GM19468 (cell line): Measurements from ENCODE around the gene MUC7.
"Not testable (repeated sequence)": the region's sequence is repeated elsewhere in the genome, so short reads cannot be mapped to it uniquely, and the experiment has no call there.

Experiments used
- ATAC-seq: cut with Tn5 transposase; IDR thresholded peaks from one replicate; pipeline ENCODE4 v1.9.1; 2021; ENCODE audit warnings: mild to moderate bottlenecking, moderate library complexity, moderate number of reproducible peaks; ENCODE audit not compliant: unreplicated experiment; ENCODE audit errors: extremely low read depth

Gene MUC7

GRCh38 chr4:70471897-70472296 lies at the start of gene MUC7:
Gene MUC7, plus strand, starts transcription at chr4:70472197. Its CDS starts 1,825 bp downstream, at chr4:70474022.
- no peak for ATAC-seq

GRCh38 chr4:70425306-70425705 lies 46.7 kb upstream of the MUC7 start:
- no peak for ATAC-seq

DNA sequence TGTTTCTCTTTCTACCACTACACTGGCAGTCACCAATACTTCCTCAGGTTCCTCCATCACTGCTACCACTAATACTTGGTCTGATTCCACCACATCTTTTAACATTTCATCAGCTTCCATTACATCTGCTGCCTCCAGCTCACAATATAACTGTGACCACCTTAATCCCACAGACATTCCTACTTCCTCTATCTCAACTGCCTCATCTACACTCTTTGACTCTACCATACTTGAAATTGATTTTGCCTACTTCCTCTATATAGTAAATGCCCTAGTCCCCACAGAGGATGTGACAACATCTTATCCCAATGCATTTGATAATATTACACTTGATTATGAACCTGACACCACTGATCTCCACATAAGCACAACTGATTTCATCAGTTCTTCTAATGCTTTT lies 45.2 kb upstream of the MUC7 start:
- ATAC-seq, result no peak

GRCh38 chr4:70437197-70437596 lies 34.8 kb upstream of the MUC7 start:
- no peak for ATAC-seq

- no peak for ATAC-seq
These were observed 29.5 kb upstream of the MUC7 start for GRCh38 chr4:70442474-70442873.

DNA sequence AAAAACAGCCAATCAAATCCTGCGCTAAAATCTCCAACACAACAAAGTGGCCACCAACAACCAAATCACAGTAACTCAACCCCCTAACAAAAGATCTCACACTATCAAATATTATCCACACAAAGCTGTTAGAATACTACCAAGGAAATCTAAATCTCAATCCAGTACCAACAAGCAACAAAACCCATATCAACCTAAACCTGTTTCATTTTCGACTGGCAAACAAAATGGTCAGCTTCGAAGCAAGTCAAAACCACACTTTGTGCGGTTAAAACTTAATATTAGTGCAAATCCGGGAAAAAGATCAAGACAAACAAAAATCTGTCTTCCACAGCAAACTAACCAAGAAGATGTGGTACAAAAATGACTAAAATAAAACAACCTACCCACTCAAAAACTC lies 28.7 kb upstream of the MUC7 start:
- ATAC-seq, result no peak

DNA sequence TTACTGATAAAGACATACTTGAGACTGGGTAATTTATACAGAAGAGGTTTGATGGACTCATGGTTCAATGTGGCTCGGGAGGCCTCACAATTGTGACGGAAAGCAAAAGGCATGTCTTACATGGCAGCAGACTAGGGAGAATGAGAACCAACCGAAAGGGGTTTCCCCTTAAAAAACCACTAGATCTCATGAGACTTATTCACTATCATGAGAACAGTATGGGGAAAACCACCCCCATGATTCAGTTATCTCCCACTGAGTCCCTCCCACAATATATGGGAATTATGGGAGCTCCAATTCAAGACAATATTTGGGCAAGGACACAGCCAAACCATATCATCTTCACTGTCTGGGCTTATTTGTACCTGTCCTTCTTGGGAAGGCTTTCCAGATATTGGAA lies 22.8 kb upstream of the MUC7 start:
- ATAC-seq, result no peak

- no peak for ATAC-seq
These were observed 19.1 kb upstream of the MUC7 start for GRCh38 chr4:70452946-70453345.

- ATAC-seq, result no peak
These were observed 8.7 kb upstream of the MUC7 start for GRCh38 chr4:70463335-70463734.

GRCh38 chr4:70473679-70474078 lies 1.7 kb downstream of the MUC7 start:
- no peak for ATAC-seq

DNA sequence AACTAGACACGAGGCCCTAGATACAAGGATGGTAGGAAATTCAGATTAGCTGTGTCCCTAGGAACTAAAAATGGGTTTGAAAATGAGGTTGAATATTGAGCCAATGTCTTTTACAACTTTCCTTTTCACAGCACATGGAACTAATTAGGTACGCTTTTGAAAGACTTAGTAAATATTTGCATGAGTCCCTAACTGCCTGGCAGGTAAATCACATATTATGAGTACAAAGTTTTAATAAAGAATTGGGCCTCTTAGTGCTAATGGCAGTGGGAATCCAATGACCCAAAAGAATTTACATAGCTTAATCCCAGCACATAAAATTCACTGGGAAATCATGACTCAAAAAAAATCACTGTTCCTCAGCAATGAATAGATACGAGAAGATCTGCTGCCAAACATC lies 16.8 kb downstream of the MUC7 start:
- no peak for ATAC-seq

GRCh38 chr4:70496231-70496630 lies 24.2 kb downstream of the MUC7 start:
- no peak for ATAC-seq

DNA sequence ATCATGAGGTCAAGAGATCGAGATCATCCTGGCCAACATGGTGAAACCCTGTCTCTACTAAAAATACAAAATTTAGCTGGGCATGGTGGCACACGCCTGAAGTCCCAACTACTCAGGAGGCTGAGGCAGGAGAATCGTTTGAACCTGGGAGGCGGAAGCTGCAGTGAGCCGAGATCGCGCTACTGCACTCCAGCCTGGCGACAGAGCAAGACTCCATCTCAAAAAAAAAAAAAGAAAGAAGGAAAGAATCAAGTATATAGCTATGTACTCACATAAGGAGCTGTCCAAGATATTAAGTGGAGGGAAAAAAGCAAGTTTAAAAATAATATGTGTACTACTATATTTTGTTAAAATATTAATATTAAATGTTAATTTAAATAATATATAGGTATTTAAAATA lies 29.8 kb downstream of the MUC7 start:
- ATAC-seq, result not testable (repeated sequence)

- no peak for ATAC-seq
These were observed 32.7 kb downstream of the MUC7 start for GRCh38 chr4:70504733-70505132.

- peak; percentile 78 for ATAC-seq
These were observed 33.3 kb downstream of the MUC7 start for GRCh38 chr4:70505151-70505748.

DNA sequence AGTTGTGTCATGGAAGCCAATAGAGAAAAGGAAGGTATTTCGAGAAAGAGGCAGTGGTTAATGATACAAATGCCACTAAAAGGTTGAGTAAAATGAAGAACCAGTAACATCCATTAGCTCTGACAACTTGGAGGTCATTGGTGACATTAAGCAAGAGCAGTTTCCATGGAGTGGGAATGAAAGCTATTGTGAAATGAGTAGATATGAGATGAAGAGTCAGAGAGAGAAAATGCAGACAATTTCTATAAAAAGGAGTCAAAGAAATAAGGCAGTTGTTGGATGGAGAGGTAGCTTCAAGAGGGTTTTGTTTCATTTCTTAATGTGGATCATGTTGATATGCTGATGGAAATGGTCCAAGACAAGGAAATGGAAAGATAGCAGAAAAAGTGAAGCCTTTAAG lies 36.8 kb downstream of the MUC7 start:
- ATAC-seq, result no peak

- ATAC-seq, result no peak
These were observed 39.4 kb downstream of the MUC7 start for GRCh38 chr4:70511365-70511764.

DNA sequence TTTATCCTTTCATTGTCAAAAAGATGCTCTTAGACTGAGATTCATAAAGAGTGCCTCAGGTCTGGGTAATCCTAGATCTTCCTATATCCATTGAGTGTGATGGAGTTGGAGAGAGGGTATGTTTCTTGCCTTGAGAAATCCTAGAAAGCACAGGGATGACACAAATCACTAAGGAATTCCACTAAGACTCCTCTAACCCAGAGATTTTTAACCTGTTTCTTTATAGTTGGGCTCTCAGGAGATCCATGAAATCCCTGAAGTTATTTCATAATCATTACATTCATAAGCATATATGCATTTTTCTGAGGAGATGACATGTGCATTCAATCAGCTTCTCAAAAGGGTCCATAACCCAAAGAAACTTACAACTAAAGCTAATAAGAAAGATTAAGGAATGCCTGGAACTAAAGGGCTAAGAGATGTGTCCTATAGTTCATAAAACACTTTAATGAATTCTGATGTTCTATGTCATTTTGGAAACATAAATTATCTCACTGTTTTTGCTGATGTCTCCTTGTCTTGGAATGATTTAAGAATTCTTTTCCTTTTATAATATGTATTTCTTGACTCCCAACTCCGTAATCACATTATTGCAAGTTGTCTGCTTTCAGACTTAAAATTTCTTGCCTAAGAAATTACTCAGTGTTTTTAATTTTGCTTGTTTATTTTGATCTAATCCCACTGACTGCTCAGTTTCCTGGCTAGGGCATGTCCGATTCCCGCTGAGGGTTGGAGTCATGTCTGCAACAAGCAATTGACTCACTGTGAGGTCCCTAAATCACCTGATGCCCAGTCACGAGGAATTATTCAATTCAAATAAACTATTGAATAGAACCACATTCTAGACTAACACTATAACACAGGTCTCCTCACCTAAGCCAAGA lies 43.6 kb downstream of the MUC7 start:
- no peak for ATAC-seq

DNA sequence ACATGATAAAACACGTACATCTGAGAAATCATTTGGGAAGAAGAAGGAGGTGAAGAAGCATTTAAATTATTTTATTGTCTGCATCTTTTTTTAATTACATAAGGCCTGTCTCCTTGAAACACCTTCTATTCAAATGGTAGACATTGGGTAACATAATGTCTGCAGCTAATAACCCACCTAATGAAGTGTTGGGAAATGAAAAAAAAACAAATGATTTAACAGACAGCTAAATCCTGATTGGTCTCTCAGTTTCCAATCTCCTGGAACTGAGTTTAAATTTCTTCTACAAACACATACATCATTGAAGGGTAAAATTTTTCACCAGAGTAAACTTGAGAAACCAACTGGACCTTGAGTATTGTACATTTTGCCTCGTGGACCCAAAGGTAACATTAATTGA lies 46.3 kb downstream of the MUC7 start, which contains the start of gene AMTN:
TSS of gene AMTN (plus strand) at position 301 of the 400 bp plus-strand sequence. CDS start 209 bp downstream, outside the sequence.
- ATAC-seq, result no peak

- ATAC-seq, result no peak
These were observed 46.7 kb downstream of the MUC7 start for GRCh38 chr4:70518716-70519115.

DNA sequence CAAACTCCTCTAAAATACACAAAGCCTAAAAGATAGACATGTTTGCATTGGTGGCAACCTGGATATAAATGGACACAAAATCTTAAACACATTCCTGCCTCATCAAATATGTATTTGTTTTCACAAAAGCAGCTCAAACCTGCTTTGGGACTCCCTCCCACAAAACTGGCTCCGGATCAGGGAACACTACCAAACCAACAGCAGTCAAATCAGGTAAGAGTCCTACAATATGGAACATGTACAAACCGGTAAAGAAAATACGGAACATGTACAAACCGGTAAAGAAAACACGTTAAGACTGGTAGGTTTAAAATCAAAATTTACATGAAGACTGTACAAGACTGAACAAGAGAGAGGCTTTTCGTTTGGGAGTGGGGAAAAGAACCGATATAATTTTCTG lies 50.6 kb downstream of the MUC7 start:
- ATAC-seq, result no peak

- ATAC-seq, result no peak
These were observed 59.0 kb downstream of the MUC7 start for GRCh38 chr4:70530997-70531396.
